GM18873 (cell line): ENCODE measurements around the gene LYPD3.
"Not testable (repeated sequence)": the region's sequence is repeated elsewhere in the genome, so short reads cannot be mapped to it uniquely, and the experiment has no call there.

Experiments used
- ATAC-seq: cut with Tn5 transposase; IDR thresholded peaks from one replicate; pipeline ENCODE4 v1.9.1; 2021; ENCODE audit warnings: mild to moderate bottlenecking, moderate library complexity, moderate number of reproducible peaks; ENCODE audit not compliant: unreplicated experiment, low FRiP score

Gene LYPD3

GRCh38 chr19:43463381-43464133 lies 1.9 kb downstream of the LYPD3 start:
- ATAC-seq: peak; percentile 56

DNA sequence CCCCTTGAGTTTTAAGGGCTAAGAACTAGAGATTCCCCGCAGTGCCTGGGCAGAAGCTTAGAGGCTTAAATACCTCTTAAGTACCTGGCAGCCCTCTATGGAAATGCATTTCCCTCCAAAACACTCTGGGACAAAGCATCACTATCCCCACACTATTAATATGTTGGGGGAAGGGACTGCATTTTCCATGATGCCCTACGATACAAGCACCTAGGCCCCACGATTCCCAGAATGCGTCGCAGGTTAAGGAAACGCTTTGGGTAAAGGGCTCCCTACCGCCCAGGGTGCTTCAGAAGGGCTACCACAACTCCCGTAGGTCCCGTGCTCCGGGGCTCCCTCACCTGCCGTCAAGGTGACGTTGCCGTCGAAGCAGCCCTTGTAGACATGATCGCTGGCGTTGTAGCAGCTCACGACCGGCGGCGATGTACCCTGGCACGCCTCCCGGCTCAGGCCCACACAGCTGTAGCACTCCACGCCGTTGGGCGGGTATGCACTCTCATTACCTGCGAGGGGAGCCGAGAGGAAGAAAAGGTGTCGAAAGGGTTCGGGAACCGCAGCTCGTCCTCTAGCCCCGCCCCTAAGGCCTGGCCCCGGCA lies 2.5 kb downstream of the LYPD3 start:
- ATAC-seq: no peak

DNA sequence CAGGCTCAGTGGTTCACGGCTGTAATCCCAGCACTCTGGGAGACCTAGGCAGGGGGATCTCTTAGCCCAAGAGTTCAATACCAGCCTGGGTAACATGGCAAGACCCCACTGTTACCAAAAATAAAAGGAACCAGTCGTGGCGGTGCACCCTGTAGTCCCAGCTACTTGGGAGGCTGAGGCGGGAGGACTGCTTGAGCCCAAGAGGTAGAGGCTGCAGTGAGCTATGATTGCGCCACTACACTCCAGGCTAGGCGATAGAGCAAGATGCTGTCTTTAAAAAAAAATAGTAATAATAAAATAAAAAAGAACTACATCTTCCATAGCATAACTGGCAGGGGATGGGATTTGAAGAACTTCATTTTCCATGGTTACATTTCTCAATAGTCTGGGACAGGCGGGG lies 3.0 kb downstream of the LYPD3 start:
- no peak for ATAC-seq

- no peak for ATAC-seq
These were observed 4.1 kb downstream of the LYPD3 start for GRCh38 chr19:43461303-43461702.

DNA sequence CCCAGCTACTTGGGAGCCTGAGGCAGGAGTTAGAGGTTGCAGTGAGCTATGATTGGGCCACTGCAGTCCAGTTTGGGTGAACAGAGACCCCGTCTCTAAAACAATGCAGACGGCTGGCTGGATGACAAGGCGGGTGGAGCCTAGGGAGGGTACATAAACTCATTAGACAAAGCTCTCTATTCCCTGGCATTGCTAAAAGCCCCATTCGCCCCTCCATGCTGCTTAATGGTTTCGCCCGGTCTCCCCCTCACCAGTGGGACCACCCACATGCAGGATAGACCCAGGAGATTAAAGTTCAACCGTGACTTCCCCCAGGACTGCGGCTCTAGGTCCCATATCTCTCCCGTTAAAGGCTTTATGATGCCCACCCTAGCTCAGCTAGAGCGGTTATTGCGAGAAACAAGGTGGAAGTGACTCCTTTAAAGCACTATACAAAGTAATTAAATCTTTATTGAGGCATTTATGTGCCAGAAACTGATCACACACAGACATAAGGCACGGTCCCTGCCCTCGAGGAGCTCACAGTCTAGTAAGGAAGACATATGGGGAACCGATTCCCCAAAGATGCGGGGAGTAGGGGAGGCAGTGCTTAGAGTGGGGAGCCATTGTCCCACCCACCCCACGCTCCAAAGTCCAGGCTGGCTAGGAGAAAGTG lies 4.9 kb downstream of the LYPD3 start:
- ATAC-seq: no peak

DNA sequence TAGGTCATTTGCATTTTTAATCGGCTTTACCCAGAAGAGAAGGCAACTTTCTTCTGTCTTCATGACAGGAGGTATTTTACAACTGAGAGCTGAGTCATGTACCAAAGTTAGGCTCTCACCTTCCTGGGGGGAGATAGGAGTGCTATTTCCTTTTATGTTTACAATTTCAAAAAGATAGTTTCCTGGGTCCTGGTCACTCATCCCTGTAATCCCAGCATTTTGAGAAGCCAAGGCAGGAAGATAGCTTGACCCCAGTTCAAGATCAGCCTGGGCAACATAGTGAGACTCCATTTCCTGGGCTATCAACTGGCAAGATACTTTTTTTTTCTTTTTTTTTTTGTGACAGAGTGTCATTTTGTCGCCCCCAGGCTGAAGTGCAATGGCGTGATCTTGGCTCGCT lies 7.6 kb downstream of the LYPD3 start:
- ATAC-seq: no peak

- no peak for ATAC-seq
These were observed 9.9 kb downstream of the LYPD3 start for GRCh38 chr19:43455321-43456113.

- ATAC-seq: no peak
These were observed 11.4 kb downstream of the LYPD3 start for GRCh38 chr19:43454031-43454430.

GRCh38 chr19:43452582-43452981 lies 12.8 kb downstream of the LYPD3 start:
- no peak for ATAC-seq

- ATAC-seq: no peak
These were observed 14.8 kb downstream of the LYPD3 start for GRCh38 chr19:43450545-43450997.

DNA sequence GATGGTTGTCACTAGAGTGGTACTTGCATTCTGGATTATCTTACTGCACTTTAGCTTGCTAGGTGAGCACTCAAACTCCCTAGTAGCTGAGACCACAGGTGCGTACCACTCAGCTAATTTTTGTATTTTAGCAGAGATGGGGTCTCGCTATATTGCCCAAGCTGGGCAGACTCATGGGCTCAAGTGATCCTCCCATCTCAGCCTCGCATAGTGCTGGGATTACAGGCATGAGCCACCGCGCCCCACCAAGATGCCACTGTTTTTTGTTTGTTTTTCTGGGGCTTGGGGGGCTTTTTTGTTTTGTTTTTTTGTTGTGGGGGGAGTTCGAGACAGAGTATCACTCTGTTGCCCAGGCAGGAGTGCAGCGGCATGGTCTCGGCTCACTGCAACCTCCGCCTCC lies 17.8 kb downstream of the LYPD3 start:
- no peak for ATAC-seq

DNA sequence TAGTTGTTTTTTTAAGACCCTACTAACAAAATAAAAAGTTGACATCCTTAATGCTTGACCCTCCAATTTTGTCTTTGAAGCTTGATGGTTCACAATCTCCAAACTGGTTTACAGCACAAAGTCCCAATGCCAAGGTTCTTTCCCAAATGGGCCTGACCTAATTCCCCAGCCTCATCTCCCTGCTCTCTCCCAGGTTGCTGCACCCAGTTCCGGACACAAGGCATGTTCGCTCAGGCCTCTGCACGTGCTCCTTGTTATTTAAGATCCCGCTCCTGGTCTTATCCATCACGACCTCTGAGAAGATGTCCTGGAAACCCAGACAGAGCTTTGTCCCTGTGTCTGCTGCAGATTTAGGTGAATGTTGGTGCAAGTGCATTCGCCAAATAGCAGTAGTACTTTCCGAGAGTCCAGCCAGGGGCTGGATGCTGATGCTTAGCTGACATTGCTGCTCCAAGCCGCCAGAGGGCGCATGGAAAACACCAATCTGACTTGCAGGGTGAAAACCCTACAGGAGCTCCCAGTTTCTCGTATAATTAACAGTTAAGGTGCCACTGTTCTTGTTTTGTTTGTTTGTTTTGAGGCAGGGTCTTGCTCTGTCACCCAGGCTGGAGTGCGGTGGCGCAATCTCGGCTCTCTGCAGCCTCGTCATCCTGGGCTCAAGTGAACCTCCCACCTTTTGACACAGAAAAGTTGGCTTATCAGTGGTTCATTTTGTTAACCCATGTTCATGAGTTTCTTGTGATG lies 18.5 kb downstream of the LYPD3 start:
- no peak for ATAC-seq

DNA sequence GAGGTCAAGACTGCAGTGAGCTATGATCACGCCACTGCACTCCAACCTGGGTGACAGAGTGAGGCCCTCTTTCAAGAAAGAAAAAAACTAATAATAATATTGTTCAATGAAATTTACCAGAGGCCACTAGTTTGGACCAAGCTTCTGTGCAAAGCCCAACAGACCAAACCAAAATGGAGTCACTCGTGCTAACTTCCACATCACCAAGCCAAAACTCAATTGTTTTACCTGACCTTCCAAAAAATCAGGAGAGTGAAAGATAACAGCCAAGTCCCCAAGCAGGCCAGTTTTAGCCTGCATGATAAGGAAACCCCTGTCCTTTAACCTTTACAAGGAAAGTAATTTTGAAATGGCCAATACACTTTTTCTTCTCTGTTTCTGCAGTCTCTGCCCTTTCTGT lies 20.0 kb downstream of the LYPD3 start:
- ATAC-seq: no peak

DNA sequence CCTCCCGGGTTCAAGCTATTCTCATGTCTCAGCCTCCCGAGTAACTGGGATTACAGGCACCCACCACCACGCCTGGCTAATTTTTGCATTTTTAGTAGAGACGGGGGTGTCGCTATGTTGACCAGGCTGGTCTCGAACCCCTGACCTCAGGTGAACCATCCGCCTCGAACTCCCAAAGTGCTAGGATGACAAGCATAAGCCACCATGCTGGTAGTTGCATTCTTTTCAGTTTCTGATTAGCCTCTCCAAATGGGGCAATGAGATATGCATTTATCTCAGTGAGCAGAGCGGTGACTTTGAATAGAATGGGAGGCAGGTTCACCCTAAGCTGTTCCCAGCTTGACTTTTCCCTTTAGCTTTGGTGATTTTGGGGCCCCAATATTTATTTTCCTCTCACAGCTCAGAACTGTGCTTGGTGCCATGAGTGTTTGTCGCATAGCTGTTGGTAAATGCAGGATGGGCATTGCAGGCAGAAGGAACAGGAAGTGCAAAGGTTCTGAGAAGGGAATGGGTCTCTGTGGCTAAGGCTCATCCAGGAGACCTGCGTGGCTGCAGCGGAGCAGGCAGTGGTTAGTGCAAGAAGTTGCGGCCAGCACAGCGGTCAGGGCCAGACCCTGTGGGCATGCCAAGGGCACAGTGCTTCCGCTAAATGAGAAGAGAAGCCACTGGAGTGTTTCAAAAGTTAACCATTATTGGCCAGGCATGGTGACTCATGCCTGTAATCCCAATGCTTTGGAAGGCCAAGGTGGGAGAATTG lies 20.7 kb downstream of the LYPD3 start:
- no peak for ATAC-seq

DNA sequence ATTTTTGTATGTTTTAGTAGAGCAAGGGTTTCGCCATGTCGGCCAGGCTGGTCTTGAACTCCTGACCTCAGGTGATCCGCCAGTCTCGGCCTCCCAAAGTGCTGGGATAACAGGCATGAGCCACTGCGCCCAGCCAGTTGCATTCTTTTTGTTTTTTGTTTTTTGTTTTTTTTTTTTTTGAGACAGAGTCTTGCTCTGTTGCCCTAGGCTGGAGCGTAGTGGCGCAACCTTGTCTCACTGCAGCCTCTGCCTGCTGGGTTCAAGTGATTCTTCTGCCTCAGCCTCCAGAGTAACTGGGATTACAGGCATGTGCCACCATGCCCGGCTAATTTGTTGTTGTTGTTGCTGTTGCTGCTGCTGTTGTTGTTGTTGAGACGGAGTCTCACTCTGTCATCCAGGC lies 21.3 kb downstream of the LYPD3 start:
- not testable (repeated sequence) for ATAC-seq

DNA sequence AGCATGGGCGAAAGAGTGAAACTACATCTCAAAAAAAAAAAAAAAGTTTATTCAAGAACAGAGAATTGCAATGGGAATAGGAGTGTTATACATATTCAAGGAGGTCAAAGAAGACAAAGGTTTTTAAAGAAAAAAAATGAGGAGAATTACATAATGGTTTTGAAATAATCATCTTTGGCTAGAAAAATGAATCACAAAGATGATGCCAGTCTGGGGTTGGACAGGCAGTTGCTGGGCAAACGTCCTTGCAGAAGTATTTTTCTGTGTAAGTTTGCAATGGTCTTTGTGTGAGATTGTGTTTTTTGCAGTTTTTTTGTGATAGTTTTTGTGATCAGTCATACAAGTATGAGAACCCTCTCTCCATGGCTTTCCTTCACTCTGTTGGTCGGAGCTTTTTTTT lies 23.7 kb downstream of the LYPD3 start:
- ATAC-seq: no peak

GRCh38 chr19:43439709-43440063 lies 25.7 kb downstream of the LYPD3 start:
- no peak for ATAC-seq

GRCh38 chr19:43439032-43439708 lies 26.2 kb downstream of the LYPD3 start:
- no peak for ATAC-seq
